Measurements from ENCODE around the gene EML6. TPM values are rescaled to one million over a fixed set of nuclear protein-coding genes. Genes with fewer than 3 reads are reported as not detected.

The EML6 gene
- total RNA-seq, 1 experiment from 2014 or later = 15.7 TPM

GRCh38 chr2:54899576-54900200, 176.2 kb downstream of the EML6 start:
- Histone ChIP-seq H3K36me3 (ENCODE audit: low read depth, low read length) (no peaks in the 10 kb centered on the region), H2AFZ (ENCODE audit: low read length) (peak overlapping the region; percentile 40), H3K4me3 (ENCODE audit: low read length) (peak overlapping the region; percentile 12; the same call in 1 of the 2 replicates), H3K27ac (ENCODE audit: low read length) (peak overlapping the region; percentile 35), H4K20me1 (ENCODE audit: low read length) (no peaks in the 10 kb centered on the region), H3F3A (ENCODE audit: low read length, unreplicated experiment) (peaks cover 9% of the 10 kb centered on the region), H3K79me2 (ENCODE audit: low read length) (no peaks in the 10 kb centered on the region), H3K9ac (ENCODE audit: low read length) (peak overlapping the region; percentile 7; the same call in 1 of the 2 replicates), H3K4me2 (ENCODE audit: low read length) (peak overlapping the region; percentile 69), H3K9me3 (ENCODE audit: low read length) (no peaks in the 10 kb centered on the region), H3K27me3 (ENCODE audit: low read length) (no peaks in the 10 kb centered on the region), H3K9me2 (replicated peaks; ENCODE audit: low read length) (no peaks in the 10 kb centered on the region), H3K4me1 (ENCODE audit: insufficient read depth, low read length) (peaks cover 37% of the 10 kb centered on the region)
- DNase-seq = peak; percentile 92
- peak; percentile 59 for ATAC-seq
- ChIA-PET POLR2A (ENCODE audit: unreplicated experiment) (interaction anchor here (0.6 to 1.1 kb wide), 5 partner anchors 121 to 309 kb away, joined by 3 to 10 read pairs (median 4); partner anchors contain the start of gene RTN4), CTCF (interaction anchor here (0.5 to 1.8 kb wide), 21 partner anchors 24 to 929 kb away, joined by 3 to 20 read pairs (median 5); partner anchors contain the start of genes CFAP36, PSME4 and RTN4)
- TF ChIP-seq EZH2phosphoT487 (IDR thresholded peaks at IDR 0.05; ENCODE audit: borderline replicate concordance, low read length) = no peak
- TF ChIP-seq, protein P1, sequence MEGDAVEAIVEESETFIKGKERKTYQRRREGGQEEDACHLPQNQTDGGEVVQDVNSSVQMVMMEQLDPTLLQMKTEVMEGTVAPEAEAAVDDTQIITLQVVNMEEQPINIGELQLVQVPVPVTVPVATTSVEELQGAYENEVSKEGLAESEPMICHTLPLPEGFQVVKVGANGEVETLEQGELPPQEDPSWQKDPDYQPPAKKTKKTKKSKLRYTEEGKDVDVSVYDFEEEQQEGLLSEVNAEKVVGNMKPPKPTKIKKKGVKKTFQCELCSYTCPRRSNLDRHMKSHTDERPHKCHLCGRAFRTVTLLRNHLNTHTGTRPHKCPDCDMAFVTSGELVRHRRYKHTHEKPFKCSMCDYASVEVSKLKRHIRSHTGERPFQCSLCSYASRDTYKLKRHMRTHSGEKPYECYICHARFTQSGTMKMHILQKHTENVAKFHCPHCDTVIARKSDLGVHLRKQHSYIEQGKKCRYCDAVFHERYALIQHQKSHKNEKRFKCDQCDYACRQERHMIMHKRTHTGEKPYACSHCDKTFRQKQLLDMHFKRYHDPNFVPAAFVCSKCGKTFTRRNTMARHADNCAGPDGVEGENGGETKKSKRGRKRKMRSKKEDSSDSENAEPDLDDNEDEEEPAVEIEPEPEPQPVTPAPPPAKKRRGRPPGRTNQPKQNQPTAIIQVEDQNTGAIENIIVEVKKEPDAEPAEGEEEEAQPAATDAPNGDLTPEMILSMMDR (conservative IDR thresholded peaks at IDR 0.05; ENCODE audit: low read depth, low read length) = peak; percentile 89
- BruUV-seq (replicated peaks) = no TSS peak
- intact Hi-C loops (cut with micrococcal nuclease) = loop anchor here (1.0 to 10.0 kb wide), 7 partner anchors 114 to 613 kb away; partner anchors contain the start of gene EML6

GRCh38 chr2:54901224-54901986, 177.9 kb downstream of the EML6 start:
- Histone ChIP-seq H3K27ac (ENCODE audit: low read length) (no peak overlapping the region), H3K4me1 (ENCODE audit: insufficient read depth, low read length) (peaks cover 42% of the 10 kb centered on the region), H3K79me2 (ENCODE audit: low read length) (no peaks in the 10 kb centered on the region), H3K36me3 (ENCODE audit: low read depth, low read length) (no peaks in the 10 kb centered on the region), H4K20me1 (ENCODE audit: low read length) (no peaks in the 10 kb centered on the region), H3K9ac (ENCODE audit: low read length) (no peak overlapping the region), H3K4me2 (ENCODE audit: low read length) (no peak overlapping the region), H3K9me3 (ENCODE audit: low read length) (no peaks in the 10 kb centered on the region), H3K9me2 (replicated peaks; ENCODE audit: low read length) (no peaks in the 10 kb centered on the region), H3K27me3 (ENCODE audit: low read length) (no peaks in the 10 kb centered on the region), H2AFZ (ENCODE audit: low read length) (no peak overlapping the region), H3F3A (ENCODE audit: low read length, unreplicated experiment) (peaks cover 9% of the 10 kb centered on the region), H3K4me3 (ENCODE audit: low read length) (no peak overlapping the region)
- POLR2A ChIA-PET (ENCODE audit: unreplicated experiment) = no interaction called here
- DNase-seq (no peak), ATAC-seq (no peak)
- intact Hi-C loops (cut with micrococcal nuclease) = loop anchor here (5.0 to 10.0 kb wide), 2 partner anchors 523 to 611 kb away; no protein-coding TSS in a partner anchor
- CTCF ChIA-PET = interaction anchor here (0.6 kb wide), 1 partner anchor 147 kb away, joined by 3 read pairs; no protein-coding TSS in a partner anchor
- no peak for TF ChIP-seq EZH2phosphoT487 (IDR thresholded peaks at IDR 0.05; ENCODE audit: borderline replicate concordance, low read length)
- TF ChIP-seq, protein P1 (conservative IDR thresholded peaks at IDR 0.05; ENCODE audit: low read depth, low read length) = no peak
- TF ChIP-seq EZH2 (IDR thresholded peaks at IDR 0.05; ENCODE audit: low read length, unreplicated experiment) = no peak
- BruUV-seq (replicated peaks) = no TSS peak
